Ramos (cell line): Measurements from ENCODE around the gene CAPS.

Experiments
- in situ Hi-C: fragments of 300-500 bp; cut with MboI; formaldehyde crosslinking; loops from one replicate; pipeline ENCODE4 v1.14.3; 2022; ENCODE audit warnings: low sequenced_read_pairs; ENCODE audit not compliant: unreplicated experiment

CAPS gene

DNA sequence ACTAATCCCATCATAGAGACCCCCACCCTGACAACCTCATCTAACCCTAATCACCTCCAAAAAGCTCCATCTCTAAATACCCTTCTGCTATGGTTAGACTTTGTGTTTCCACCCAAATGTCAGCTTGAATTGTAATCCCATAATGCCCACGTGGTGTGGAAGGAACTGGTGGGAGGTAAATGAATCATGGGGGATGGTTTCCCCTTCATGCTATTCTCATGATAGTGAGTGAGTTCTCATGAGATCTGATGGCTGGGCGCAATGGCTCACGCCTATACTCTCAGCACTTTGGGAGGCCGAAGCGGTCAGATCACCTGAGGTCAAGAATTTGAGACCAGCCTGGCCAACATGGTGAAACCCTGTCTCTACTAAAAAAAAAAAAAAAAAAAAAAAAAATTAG lies 6.8 kb upstream of the CAPS start:
- in situ Hi-C loops: no loop called here

DNA sequence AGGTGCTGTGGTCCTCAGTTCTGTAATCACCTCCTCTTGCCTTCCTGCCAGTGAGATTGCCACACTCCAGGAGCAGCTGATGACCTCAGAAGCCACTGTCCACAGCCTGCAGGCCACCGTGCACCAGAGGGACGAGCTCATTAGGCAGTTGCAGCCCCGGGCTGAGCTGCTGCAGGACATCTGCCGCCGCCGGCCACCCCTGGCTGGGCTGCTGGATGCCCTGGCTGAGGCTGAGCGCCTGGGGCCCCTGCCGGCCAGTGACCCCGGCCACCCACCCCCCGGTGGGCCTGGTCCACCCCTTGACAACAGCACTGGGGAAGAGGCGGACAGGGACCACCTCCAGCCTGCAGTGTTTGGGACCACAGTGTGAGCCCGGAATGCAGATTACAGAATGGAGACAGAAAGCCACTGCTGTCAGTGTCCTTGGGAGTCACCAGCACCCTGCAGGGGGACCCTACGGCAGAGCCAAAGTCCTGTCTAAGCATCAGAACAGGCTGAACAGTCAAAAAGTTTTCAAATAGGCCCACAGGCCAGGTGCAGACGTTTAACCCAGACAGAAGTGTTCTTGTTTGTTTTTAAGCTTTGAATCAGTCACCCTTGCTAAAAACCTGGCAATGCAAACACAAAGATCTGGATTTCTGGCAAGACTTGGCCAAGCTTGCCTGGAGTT lies 5.1 kb upstream of the CAPS start:
- in situ Hi-C loops: no loop called here

DNA sequence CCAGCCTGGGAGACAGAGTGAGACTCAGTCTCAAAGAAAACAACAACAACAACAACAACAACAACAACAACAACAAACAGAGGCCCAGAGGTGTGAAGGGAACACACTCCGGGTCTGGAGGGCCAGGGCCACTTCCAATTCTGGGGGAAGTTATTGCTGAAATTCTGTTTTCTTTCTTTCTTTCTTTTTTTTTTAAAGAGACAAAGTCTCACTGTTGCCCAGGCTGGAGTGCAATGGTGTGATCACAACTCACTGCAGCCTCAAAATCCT lies 3.5 kb upstream of the CAPS start:
- in situ Hi-C loops: no loop called here

- in situ Hi-C loops: no loop called here
These were observed 2.7 kb upstream of the CAPS start for GRCh38 chr19:5911366-5911765.

GRCh38 chr19:5914358-5914774 lies 312 bp downstream of the CAPS start:
- in situ Hi-C loops: no loop called here

DNA sequence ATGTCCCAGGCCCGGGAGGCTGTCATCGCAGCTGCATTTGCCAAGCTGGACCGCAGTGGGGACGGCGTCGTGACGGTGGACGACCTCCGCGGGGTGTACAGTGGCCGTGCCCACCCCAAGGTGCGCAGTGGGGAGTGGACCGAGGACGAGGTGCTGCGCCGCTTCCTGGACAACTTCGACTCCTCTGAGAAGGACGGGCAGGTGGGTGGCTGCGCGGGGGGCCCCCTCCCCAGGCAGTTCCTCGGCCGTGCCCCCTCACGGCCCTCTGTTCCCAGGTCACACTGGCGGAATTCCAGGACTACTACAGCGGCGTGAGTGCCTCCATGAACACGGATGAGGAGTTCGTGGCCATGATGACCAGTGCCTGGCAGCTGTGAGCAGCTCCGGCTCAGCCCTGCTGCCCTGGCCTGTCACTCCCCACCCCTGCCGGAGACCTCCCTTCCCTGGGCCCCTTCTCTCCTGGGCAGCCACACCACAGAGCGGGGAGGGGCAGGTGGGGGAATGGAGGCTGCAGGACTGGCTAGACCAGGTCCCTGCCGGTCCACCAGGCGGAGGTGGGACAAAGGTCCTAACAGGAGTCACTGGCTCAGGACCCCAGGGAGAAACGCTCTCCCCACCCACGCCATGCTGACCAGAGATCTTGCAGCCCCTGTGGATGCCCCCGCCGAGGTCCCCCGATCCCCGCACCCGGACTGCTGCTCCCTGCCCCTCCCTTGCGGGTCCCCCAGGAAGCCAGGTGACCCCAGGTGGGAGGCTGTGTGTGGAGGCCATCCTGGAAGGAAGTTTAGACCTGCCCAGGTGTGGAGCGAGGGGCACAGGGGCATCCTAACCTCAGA lies 1.1 kb downstream of the CAPS start:
- in situ Hi-C loops: no loop called here

- in situ Hi-C loops: no loop called here
These were observed 1.7 kb downstream of the CAPS start for GRCh38 chr19:5915782-5916165.

DNA sequence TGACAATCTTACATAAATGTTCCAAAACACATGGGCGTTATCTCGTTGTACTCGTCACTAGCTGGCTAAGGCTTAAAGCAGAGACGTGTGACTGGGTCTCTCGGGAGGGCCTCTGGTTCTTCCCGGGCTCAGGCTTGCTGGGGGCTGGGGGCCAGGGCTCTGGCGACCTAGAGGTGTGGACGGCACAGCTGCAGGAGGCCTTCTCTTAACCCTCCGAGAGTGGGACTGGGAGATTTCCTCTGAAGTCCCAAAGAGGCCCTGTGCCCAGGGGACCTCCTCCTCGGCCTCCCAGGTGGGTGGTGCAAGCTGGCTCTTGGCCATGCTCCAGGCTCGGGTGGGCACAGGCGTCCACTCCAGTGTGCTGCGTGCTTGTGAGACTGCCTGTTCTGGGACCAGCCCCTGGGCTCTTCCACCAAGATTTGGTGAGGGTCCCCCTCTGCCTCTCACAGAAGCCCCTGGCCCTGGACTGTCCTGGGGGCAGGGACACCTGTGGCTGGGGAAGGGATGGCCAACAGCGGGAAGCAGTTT lies 2.2 kb downstream of the CAPS start:
- in situ Hi-C loops: no loop called here

DNA sequence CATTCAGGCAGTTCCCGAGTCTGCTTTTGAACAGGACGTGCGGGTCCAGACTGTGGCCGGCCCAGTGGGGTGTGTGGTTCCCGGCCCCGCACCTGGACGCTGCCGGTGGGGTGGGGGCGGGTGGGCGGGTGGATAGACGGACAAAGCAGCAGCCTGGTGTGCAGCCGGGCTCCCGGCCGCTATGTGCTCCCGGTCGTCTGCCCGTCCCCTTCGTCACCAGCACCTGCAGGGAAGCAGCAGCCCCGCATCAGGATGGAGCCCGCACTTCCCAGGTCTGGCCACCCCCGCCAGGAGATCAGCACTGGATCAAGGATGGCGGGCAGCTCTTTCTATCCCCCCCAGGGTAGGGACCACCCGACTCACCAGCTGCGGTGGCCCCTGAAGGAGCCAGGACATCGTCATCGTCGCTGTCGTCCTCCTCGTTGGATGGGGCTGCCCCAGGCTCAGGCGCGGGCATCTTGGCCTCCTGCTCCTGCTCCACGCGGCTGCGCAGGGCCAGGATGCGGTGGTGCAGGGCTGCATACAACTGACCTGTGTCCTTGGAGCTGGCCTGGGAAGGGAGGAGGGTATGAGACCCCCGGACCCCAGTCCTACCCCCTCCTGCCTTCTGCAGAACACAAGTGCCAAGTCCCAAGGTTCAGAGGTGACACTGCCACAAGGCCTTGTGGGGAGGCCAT lies 3.5 kb downstream of the CAPS start:
- in situ Hi-C loops: no loop called here

GRCh38 chr19:5918463-5919079 lies 4.5 kb downstream of the CAPS start:
- in situ Hi-C loops: no loop called here

- in situ Hi-C loops: no loop called here
These were observed 7.6 kb downstream of the CAPS start for GRCh38 chr19:5921516-5922160.

DNA sequence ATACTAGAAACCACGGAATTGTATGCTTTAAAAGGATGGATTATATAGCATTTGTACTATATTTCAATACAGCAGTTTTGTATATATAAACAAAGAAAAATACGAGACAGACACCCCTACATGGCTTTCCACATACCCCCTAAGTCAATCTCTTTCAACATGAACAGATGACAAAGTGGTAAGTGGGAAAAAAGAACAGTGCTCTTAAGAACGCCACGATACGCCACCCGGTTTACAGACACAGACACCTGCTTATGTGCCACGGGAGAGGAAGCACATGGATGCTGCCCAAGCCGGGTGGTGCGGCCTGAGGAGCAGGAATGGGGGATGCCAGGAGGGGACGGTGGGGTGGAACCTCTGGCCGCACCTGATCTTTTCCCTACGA lies 8.1 kb downstream of the CAPS start:
- in situ Hi-C loops: no loop called here

DNA sequence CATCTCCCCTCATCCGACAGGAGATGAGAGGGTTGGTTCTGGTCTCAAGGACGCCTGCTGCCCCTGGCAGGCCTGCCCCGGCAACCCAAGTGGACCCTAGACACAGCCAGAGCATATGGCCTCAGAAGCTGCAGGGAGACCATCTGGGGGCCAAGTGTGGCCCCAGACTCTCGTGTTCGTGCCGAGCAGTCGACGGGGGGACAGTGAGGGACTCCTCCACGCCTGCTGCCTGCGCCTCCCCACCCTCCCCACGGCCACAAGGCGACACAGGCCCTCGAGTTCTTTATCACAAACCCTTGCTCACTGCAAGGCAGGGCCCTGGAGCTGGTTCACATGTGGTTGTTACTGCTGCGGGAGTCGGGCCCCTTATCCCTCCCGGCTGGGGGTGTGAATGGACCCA lies 9.3 kb downstream of the CAPS start:
- in situ Hi-C loops: no loop called here

DNA sequence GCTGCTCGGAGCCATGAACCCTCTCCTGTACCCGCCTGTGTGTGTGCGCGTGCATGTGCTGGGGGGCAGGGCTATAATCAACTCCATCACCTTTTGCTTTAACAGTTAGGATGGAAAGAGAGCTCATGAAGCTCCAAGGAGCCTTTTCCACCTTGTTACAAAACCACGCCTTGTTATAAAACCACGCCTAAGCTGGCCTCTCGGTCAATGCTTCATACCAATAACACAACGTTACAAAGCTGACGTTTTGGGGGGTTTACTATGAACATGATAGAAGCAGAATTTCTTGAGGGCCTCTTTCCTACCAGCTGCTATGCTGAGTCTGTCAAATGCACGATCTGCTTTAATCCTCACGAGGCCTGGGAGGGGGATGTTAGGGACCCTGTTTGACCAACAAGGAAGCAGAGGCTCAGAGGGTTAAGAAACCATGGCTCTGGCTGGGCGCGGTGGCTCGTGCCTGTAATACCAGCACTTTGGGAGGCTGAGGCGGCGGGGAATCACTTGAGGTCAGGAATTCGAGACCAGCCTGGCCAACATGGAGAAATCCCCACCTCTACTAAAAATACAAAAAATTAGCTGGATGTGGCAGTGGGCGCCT lies 11.9 kb downstream of the CAPS start:
- in situ Hi-C loops: no loop called here

GRCh38 chr19:5926641-5927440 lies 12.8 kb downstream of the CAPS start:
- in situ Hi-C loops: no loop called here

DNA sequence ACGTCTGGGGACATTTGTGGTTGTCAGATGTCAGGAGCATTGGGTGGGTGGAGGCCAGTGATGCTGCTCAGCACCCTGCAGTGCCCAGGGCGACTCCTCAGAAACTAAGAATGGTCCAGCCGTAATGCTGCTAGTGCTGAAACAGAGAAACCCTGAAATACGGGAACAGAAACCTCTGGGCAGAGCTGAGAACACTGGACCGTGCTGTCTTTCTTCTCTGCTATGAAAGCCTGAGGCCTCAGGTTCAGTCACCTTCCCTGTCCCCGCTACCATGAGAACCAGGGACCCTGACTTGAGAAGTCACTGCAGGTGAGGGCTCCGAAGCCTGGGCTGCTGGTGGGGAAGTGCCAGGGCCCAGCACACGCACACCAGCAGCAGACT lies 13.4 kb downstream of the CAPS start:
- in situ Hi-C loops: no loop called here

DNA sequence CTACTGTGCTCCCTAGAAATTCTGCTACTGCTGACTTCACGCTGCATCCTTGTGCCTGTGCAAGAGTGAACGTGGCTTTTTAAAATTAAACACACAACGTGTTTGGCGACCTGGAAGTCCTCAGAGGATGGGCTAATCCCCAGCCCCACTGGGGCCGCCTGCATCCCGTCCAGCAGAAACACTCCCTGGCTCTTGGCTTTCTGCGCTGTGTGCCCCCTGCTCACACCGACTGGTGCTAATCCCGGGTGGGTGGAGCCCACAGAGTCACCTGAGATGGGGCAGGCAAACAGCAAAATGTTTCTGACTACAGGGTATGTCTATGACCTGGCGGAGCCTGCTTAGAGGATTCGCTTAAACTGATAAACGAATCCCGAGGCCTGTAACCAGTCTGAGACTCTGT lies 15.1 kb downstream of the CAPS start:
- in situ Hi-C loops: no loop called here

DNA sequence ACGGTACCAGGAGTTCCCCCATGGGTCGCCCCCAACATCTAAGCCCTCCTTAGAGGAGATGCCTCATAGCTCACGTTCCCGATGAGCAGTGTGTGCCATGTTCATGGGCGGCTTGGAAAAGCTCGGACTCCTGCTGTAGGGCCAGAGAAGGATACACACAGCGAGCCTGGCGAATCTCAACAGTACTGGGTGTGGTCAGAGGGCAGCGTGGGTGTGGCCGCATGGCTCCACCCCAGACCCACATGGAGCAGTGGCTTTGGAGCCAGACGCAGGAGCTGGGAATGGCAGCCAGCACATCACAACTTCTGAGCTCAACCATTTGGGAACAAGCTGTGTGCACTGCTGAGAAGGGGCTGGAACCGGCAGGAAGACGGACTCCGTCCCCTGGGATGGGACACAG lies 15.6 kb downstream of the CAPS start:
- in situ Hi-C loops: no loop called here

- in situ Hi-C loops: no loop called here
These were observed 17.2 kb downstream of the CAPS start for GRCh38 chr19:5931251-5931650.
